ENCODE measurements around the gene BABAM2.
"Not testable (repeated sequence)": the region's sequence is repeated elsewhere in the genome, so short reads cannot be mapped to it uniquely, and the experiment has no call there.

BABAM2 gene

DNA sequence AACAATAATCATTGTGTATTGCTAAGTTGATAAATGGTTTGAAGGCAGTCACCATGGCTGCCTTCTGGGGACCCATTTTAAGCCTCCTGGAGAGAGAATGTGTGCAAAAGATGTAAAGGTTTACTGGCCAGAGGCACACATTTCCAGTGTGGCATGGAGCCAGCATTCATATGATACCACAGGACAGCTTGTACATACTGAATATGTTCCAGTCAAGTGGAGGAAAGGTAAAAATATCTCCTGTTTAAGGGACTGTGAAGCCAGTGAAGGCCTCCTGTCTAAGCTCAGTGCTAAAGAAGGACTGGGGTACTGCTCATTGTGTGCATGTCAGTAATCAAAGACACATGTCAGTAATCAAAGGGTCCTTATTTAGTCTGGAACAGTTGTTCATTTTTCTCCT is 119.2 kb downstream of the BABAM2 start:
- TF ChIP-seq TARDBP (IDR thresholded peaks at IDR 0.05) = no peak
- no peak for TF ChIP-seq ZNF384 (IDR thresholded peaks at IDR 0.05)
- no peak for TF ChIP-seq FOXA1 (IDR thresholded peaks at IDR 0.05)
- TF ChIP-seq ARNT (IDR thresholded peaks at IDR 0.05) = no peak
- TF ChIP-seq ELF4 (IDR thresholded peaks at IDR 0.05) = no peak
- TF ChIP-seq FOXM1 (IDR thresholded peaks at IDR 0.05; ENCODE audit: borderline replicate concordance) = no peak
- TF ChIP-seq HDGF (IDR thresholded peaks at IDR 0.05; ENCODE audit: borderline replicate concordance) = no peak
- TF ChIP-seq BHLHE40 (IDR thresholded peaks at IDR 0.05; ENCODE audit: borderline replicate concordance) = no peak
- no peak for TF ChIP-seq SP1 (IDR thresholded peaks at IDR 0.05)
- TF ChIP-seq SUZ12 (IDR thresholded peaks at IDR 0.05) = no peak
- TF ChIP-seq, protein P1, sequence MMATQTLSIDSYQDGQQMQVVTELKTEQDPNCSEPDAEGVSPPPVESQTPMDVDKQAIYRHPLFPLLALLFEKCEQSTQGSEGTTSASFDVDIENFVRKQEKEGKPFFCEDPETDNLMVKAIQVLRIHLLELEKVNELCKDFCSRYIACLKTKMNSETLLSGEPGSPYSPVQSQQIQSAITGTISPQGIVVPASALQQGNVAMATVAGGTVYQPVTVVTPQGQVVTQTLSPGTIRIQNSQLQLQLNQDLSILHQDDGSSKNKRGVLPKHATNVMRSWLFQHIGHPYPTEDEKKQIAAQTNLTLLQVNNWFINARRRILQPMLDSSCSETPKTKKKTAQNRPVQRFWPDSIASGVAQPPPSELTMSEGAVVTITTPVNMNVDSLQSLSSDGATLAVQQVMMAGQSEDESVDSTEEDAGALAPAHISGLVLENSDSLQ (IDR thresholded peaks at IDR 0.05) = no peak
- no peak for TF ChIP-seq L3MBTL2 (conservative IDR thresholded peaks at IDR 0.05)
- TF ChIP-seq LEF1 (IDR thresholded peaks at IDR 0.05; ENCODE audit: borderline replicate concordance) = no peak
- TF ChIP-seq FOXK2 (IDR thresholded peaks at IDR 0.05) = no peak
- ChIA-PET CTCF (no interaction called here), POLR2A (no interaction called here)
- no peak for DNase-seq (ENCODE audit: extremely low spot score)

DNA sequence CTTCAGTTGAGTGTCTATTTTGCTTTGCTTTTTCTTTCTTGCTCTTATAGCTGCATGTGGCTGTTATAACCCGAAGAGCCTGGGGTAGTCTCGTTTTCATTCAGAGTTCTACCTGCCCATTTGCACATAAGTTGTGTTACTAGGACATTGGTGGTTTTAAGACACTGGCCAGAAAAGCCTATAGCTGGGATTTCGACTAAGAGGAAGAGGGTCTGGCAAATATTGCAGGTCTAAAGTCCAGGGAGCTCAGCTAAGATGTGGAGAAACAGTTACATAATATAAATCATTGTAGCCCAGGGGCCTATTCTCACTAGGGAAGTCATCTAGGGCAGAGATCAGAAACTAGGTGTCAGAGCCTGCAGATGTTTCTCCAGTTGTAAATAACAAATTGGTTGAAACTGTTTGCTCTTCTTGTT is 120.8 kb downstream of the BABAM2 start:
- CTCF ChIA-PET = no interaction called here
- DNase-seq (ENCODE audit: extremely low spot score) = no peak
- TF ChIP-seq L3MBTL2 (conservative IDR thresholded peaks at IDR 0.05) (no peak), ELF4 (IDR thresholded peaks at IDR 0.05) (no peak), CTBP1 (IDR thresholded peaks at IDR 0.05; ENCODE audit: borderline replicate concordance) (no peak), TARDBP (IDR thresholded peaks at IDR 0.05) (no peak), BHLHE40 (IDR thresholded peaks at IDR 0.05; ENCODE audit: borderline replicate concordance) (no peak), FOXA1 (IDR thresholded peaks at IDR 0.05) (no peak)
- TF ChIP-seq, protein P1 (IDR thresholded peaks at IDR 0.05) = no peak
- POLR2A ChIA-PET = no interaction called here

DNA sequence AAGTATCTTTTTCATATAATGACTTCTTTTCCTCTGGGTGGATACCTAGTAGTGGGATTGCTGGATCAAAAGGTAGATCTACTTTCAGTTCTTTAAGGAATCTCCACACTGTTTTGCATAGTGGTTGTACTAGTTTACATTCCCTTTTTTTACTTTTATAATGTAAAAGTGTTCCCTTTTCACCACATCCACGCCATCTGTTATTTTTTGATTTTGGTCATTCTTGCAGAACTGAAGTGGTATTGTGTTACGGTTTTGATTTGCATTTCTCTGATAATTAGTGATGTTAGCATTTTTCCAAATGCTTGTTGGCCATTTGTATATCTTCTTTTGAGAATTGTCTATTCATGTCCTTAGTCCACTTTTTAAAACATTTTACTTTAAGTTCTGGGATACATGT is 127.9 kb downstream of the BABAM2 start:
- CTCF ChIA-PET; POLR2A ChIA-PET; DNase-seq (ENCODE audit: extremely low spot score): not testable (repeated sequence)

DNA sequence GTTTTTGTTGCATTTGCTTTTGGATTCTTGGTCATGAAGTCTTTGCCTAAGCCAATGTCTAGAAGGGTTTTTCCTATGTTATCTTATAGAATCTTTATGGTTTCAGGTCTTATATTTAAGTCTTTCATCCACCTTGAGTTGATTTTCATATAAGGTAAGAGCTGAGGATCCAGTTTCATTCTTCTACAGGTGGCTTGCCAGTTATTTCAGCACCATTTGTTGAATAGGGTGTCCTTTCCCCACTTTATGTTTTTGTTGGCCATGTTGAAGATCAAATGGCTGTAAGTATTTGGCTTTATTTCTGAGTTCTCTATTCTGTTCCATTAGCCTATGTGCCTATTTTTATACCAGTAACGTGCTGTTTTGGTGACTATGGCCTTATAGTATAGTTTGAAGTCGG is 129.0 kb downstream of the BABAM2 start:
- POLR2A ChIA-PET, CTCF ChIA-PET: not testable (repeated sequence)

DNA sequence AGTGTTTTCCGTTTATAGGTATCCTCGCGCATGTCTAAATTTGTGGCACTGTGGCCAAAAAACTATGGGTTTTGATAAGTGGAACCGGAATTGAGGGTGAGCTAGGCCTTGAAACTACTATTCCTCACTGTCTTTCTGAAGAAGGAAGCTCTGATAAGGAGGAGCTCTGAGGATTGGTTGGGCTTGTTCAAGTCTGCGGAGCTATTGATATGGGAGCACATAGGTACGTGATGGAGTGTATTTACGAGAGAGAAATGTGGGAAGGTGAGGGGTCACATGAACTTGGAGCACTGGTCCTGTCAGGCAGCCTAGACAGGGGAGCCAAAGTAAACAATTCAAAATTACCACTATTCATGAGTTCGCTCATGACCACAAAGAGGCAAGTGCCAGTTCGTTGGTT is 131.4 kb downstream of the BABAM2 start:
- TF ChIP-seq SUZ12 (IDR thresholded peaks at IDR 0.05) = no peak
- no peak for TF ChIP-seq ZNF384 (IDR thresholded peaks at IDR 0.05)
- ChIA-PET POLR2A (no interaction called here), CTCF (no interaction called here)
- no peak for DNase-seq (ENCODE audit: extremely low spot score)

More for the DNA sequence above, 129.0 kb downstream of the BABAM2 start:
- DNase-seq (ENCODE audit: extremely low spot score) = not testable (repeated sequence)

DNA sequence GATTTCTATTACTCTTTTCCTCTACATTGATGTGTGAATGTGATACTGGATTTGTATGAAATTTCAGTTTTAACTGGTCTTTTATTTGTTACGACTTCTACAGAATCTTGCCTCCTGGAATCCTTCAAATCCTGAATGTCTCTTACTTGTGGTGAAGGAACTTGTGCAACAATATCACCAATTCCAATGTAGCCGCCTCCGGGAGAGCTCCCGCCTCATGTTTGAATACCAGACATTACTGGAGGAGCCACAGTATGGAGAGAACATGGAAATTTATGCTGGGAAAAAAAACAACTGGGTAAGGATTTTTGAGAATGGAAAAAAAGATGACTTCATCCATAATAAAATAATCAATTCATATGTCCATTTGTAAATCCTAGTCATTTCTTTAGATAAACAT is 134.6 kb downstream of the BABAM2 start:
- no peak for DNase-seq (ENCODE audit: extremely low spot score)
- no peak for TF ChIP-seq L3MBTL2 (conservative IDR thresholded peaks at IDR 0.05)
- TF ChIP-seq ARNT (IDR thresholded peaks at IDR 0.05) = no peak
- no peak for TF ChIP-seq TARDBP (IDR thresholded peaks at IDR 0.05)
- no peak for TF ChIP-seq ELF4 (IDR thresholded peaks at IDR 0.05)
- no peak for TF ChIP-seq NFRKB (IDR thresholded peaks at IDR 0.05)
- no peak for TF ChIP-seq SUZ12 (IDR thresholded peaks at IDR 0.05)
- no peak for TF ChIP-seq SP1 (IDR thresholded peaks at IDR 0.05)
- no peak for TF ChIP-seq ZNF384 (IDR thresholded peaks at IDR 0.05)
- TF ChIP-seq FOXA1 (IDR thresholded peaks at IDR 0.05) = no peak
- no peak for TF ChIP-seq FOXM1 (IDR thresholded peaks at IDR 0.05; ENCODE audit: borderline replicate concordance)
- TF ChIP-seq FOXK2 (IDR thresholded peaks at IDR 0.05) = no peak
- no peak for TF ChIP-seq BHLHE40 (IDR thresholded peaks at IDR 0.05; ENCODE audit: borderline replicate concordance)
- TF ChIP-seq CTBP1 (IDR thresholded peaks at IDR 0.05; ENCODE audit: borderline replicate concordance) = no peak
- no peak for TF ChIP-seq LEF1 (IDR thresholded peaks at IDR 0.05; ENCODE audit: borderline replicate concordance)
- no peak for TF ChIP-seq HDGF (IDR thresholded peaks at IDR 0.05; ENCODE audit: borderline replicate concordance)
- TF ChIP-seq, protein P1 (IDR thresholded peaks at IDR 0.05) = no peak
- CTCF ChIA-PET = no interaction called here
- POLR2A ChIA-PET = no interaction called here

DNA sequence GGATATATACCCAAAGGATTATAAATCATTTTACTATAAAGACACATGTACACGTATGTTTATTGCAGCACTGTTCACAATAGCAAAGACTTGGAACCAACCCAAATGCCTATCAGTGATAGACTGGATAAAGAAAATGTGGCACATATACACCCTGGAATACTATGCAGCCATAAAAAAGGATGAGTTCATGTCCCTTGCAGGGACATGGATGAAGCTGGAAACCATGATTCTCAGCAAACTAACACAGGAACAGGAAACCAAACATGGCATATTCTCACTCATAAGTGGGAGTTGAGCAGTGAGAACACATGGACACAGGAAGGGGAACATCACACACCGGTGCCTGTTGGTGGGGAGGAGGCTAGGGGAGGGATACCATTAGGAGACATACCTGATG is 135.7 kb downstream of the BABAM2 start:
- DNase-seq (ENCODE audit: extremely low spot score); CTCF ChIA-PET; POLR2A ChIA-PET: not testable (repeated sequence)

DNA sequence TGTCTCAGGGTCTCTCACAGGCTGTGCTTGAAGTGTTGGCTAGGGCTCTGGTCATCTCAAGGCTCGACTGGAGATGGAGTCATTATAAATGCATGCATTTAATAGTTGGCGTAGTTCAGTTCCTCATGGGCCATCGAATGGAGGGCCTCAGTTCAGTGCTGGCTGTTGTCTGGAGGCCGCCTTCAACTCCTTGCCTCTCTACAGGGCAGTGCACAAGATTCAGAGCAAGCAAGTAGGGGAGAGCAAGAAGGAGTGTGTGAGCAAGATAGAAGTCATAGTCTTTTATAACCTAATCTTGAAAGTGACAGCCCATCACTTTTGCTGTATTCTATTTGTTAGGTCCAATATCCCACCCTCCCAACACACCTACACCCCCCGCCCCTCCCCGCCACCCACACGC is 137.5 kb downstream of the BABAM2 start:
- no peak for TF ChIP-seq ZNF384 (IDR thresholded peaks at IDR 0.05)
- TF ChIP-seq, protein P1 (IDR thresholded peaks at IDR 0.05) = no peak
- no peak for TF ChIP-seq BHLHE40 (IDR thresholded peaks at IDR 0.05; ENCODE audit: borderline replicate concordance)
- no peak for TF ChIP-seq ELF4 (IDR thresholded peaks at IDR 0.05)
- TF ChIP-seq TARDBP (IDR thresholded peaks at IDR 0.05) = no peak
- no peak for TF ChIP-seq SUZ12 (IDR thresholded peaks at IDR 0.05)
- no peak for TF ChIP-seq HDGF (IDR thresholded peaks at IDR 0.05; ENCODE audit: borderline replicate concordance)
- no peak for TF ChIP-seq NFRKB (IDR thresholded peaks at IDR 0.05)
- TF ChIP-seq FOXK2 (IDR thresholded peaks at IDR 0.05) = no peak
- no peak for TF ChIP-seq ARNT (IDR thresholded peaks at IDR 0.05)
- DNase-seq (ENCODE audit: extremely low spot score) = no peak
- ChIA-PET POLR2A (no interaction called here), CTCF (no interaction called here)

Data from HEK293T (cell line).